H1 (cell line): ENCODE data around the gene EPN2. TPM values are rescaled to one million over a fixed set of nuclear protein-coding genes. Genes with fewer than 3 reads are reported as not detected.

Source experiments
- CTCF ChIA-PET: fragments of 300-600 bp; sonication (Branson Sonifier 250); formaldehyde crosslinking; loops from one replicate; lab custom pipeline; 2021; ENCODE audit not compliant: partially characterized antibody; lab: Charles Lee
- POLR2A ChIA-PET: fragments of 300-600 bp; sonication (Branson Sonifier 250); formaldehyde crosslinking; loops from one replicate; lab custom pipeline; 2021; ENCODE audit warnings: inconsistent platforms; ENCODE audit not compliant: partially characterized antibody; lab: Charles Lee
- DNase-seq, 2 experiments: peaks; one replicate each; pipeline versions ENCODE4 v3.0.0 to v3.0.0-alpha.2; 2010 to 2022; ENCODE audit warnings: low spot score in 2 of 2, low read depth in 1 of 2, mixed read lengths in 1 of 2
- FAIRE-seq: peaks from 2 replicates; lab custom pipeline; 2011; peaks lifted over from hg19 to GRCh38; lab: Jason Lieb, UNC
- H2AFZ ChIP-seq: 2 replicates; pipeline ENCODE4 v1.8.1; 2012; ENCODE audit warnings: low read length, inconsistent platforms
- H2AK5ac ChIP-seq: 2 replicates; pipeline ENCODE4 v1.6.1; 2013; ENCODE audit warnings: low read depth, low read length
- H2BK120ac ChIP-seq: replicated peaks from 2 replicates; pipeline ENCODE3; 2013; ENCODE audit warnings: low read depth, low read length, inconsistent platforms
- H2BK12ac ChIP-seq: 2 replicates; pipeline ENCODE4 v1.6.1; 2013; ENCODE audit warnings: low read depth, low read length
- H2BK15ac ChIP-seq: 2 replicates; pipeline ENCODE4 v1.6.1; 2013; ENCODE audit warnings: low read length
- H2BK20ac ChIP-seq: 2 replicates; pipeline ENCODE4 v1.6.1; 2013; ENCODE audit warnings: low read length
- H2BK5ac ChIP-seq: 2 replicates; pipeline ENCODE4 v1.6.1; 2013; ENCODE audit warnings: low read depth, low read length
- H3K14ac ChIP-seq: 2 replicates; pipeline ENCODE4 v1.6.1; 2013; ENCODE audit warnings: inconsistent platforms; ENCODE audit not compliant: insufficient read length
- H3K18ac ChIP-seq: 2 replicates; pipeline ENCODE4 v1.6.1; 2013; ENCODE audit warnings: low read length; ENCODE audit errors: extremely low read depth
- H3K23ac ChIP-seq: 2 replicates; pipeline ENCODE4 v1.6.1; 2013; ENCODE audit warnings: inconsistent platforms; ENCODE audit not compliant: insufficient read length
- H3K23me2 ChIP-seq: 2 replicates; pipeline ENCODE4 v1.6.1; 2013; ENCODE audit warnings: low read depth, low read length
- H3K27ac ChIP-seq: 2 replicates; pipeline ENCODE4 v1.6.1; 2011; ENCODE audit warnings: low read depth, low read length, inconsistent platforms
- H3K27me3 ChIP-seq, 4 experiments: replicated peaks in 1 of 4; 1 replicate in 1 of 4; 2 replicates in 3 of 4; pipeline versions ENCODE4 v1.6.1 to v1.8.1; 2011 to 2013; ENCODE audit warnings: low read length in 3 of 4, mild to moderate bottlenecking in 3 of 4, inconsistent platforms in 2 of 4, mixed read lengths in 2 of 4, moderate library complexity in 1 of 4; ENCODE audit not compliant: control insufficient read depth in 3 of 4, insufficient read depth in 3 of 4; ENCODE audit errors: extremely low read depth in 1 of 4
- H3K36me3 ChIP-seq, 4 experiments: 2 replicates each; pipeline versions ENCODE4 v1.6.1 to v1.8.1; 2011 to 2013; ENCODE audit warnings: mild to moderate bottlenecking in 4 of 4, low read length in 3 of 4, moderate library complexity in 2 of 4, control low read depth in 1 of 4, inconsistent platforms in 1 of 4; ENCODE audit not compliant: insufficient read depth in 4 of 4, control insufficient read depth in 2 of 4
- H3K4ac ChIP-seq: replicated peaks from 2 replicates; pipeline ENCODE3; 2013; ENCODE audit warnings: low read length, low read depth, mixed read lengths, inconsistent platforms; ENCODE audit not compliant: insufficient read length
- H3K4me1 ChIP-seq, 4 experiments: replicated peaks in 1 of 4; 1 replicate in 1 of 4; 2 replicates in 3 of 4; pipeline versions ENCODE4 v1.6.1 to v1.8.1; 2011 to 2013; ENCODE audit warnings: low read length in 3 of 4, inconsistent platforms in 2 of 4, mixed read lengths in 1 of 4; ENCODE audit not compliant: insufficient read depth in 4 of 4, control insufficient read depth in 3 of 4
- H3K4me2 ChIP-seq, 2 experiments: 2 replicates each; pipeline versions ENCODE4 v1.6.1 to v1.8.1; 2011 to 2013; ENCODE audit warnings: low read depth in 2 of 2, low read length in 2 of 2, control low read depth in 1 of 2, inconsistent platforms in 1 of 2, mild to moderate bottlenecking in 1 of 2; ENCODE audit not compliant: insufficient read depth in 1 of 2
- H3K4me3 ChIP-seq, 4 experiments: fragments of 200-600, 300-600 bp in 1 of 4; sonication (generic), shearing (Covaris generic), sonication (Bioruptor Twin) in 1 of 4; 2 replicates each; pipeline versions ENCODE4 v1.5.1 to v1.8.1; 2011 to 2016; ENCODE audit warnings: low read length in 4 of 4, low read depth in 3 of 4, control low read depth in 2 of 4, inconsistent platforms in 2 of 4, mild to moderate bottlenecking in 2 of 4, mixed read lengths in 1 of 4, moderate library complexity in 1 of 4; ENCODE audit not compliant: insufficient read depth in 2 of 4; ENCODE audit errors: extremely low read depth in 1 of 4
- H3K56ac ChIP-seq: replicated peaks from 2 replicates; pipeline ENCODE3; 2013; ENCODE audit warnings: low read depth, mild to moderate bottlenecking, mixed read lengths, low read length, inconsistent platforms; ENCODE audit not compliant: insufficient read length
- H3K79me1 ChIP-seq: 2 replicates; pipeline ENCODE4 v1.6.1; 2013; ENCODE audit warnings: low read depth, low read length, control low read depth
- H3K79me2 ChIP-seq, 2 experiments: 2 replicates each; pipeline versions ENCODE4 v1.6.1 to v1.8.1; 2012 to 2013; ENCODE audit warnings: low read length in 2 of 2, mild to moderate bottlenecking in 2 of 2, inconsistent platforms in 1 of 2; ENCODE audit not compliant: insufficient read depth in 2 of 2, control insufficient read depth in 1 of 2
- H3K9ac ChIP-seq, 4 experiments: replicated peaks in 1 of 4; 1 replicate in 1 of 4; 2 replicates in 3 of 4; pipeline versions ENCODE4 v1.6.1 to v1.8.1; 2011 to 2013; ENCODE audit warnings: low read depth in 3 of 4, low read length in 3 of 4, control low read depth in 2 of 4, mild to moderate bottlenecking in 2 of 4, moderate library complexity in 2 of 4, inconsistent platforms in 1 of 4; ENCODE audit errors: extremely low read depth in 1 of 4
- H3K9me3 ChIP-seq, 2 experiments: 2 replicates each; pipeline versions ENCODE4 v1.6.1 to v1.8.1; 2012 to 2013; ENCODE audit warnings: mild to moderate bottlenecking in 2 of 2, moderate library complexity in 2 of 2, control low read depth in 1 of 2, inconsistent platforms in 1 of 2, low read depth in 1 of 2, low read length in 1 of 2, mixed read lengths in 1 of 2; ENCODE audit not compliant: insufficient read depth in 2 of 2
- H4K20me1 ChIP-seq, 2 experiments: replicated peaks in 1 of 2; 2 replicates each; pipeline versions ENCODE3 to v1.8.1; 2011 to 2013; ENCODE audit warnings: inconsistent platforms in 2 of 2, low read length in 2 of 2, mild to moderate bottlenecking in 1 of 2; ENCODE audit not compliant: insufficient read depth in 2 of 2, control insufficient read depth in 1 of 2
- H4K5ac ChIP-seq: 2 replicates; pipeline ENCODE4 v1.6.1; 2013; ENCODE audit warnings: low read length, low read depth, mixed read lengths, inconsistent platforms; ENCODE audit not compliant: insufficient read length
- H4K8ac ChIP-seq: 2 replicates; pipeline ENCODE4 v1.8.0; 2013; ENCODE audit warnings: mild to moderate bottlenecking, moderate library complexity, low read length, inconsistent platforms; ENCODE audit not compliant: insufficient read depth; ENCODE audit errors: extremely low read depth
- H4K91ac ChIP-seq: replicated peaks from 2 replicates; pipeline ENCODE3; 2013; ENCODE audit warnings: low read length, mixed read lengths, inconsistent platforms; ENCODE audit not compliant: insufficient read length
- BRCA1 ChIP-seq: IDR thresholded peaks from 2 replicates; pipeline ENCODE4 v1.6.1; 2012; ENCODE audit warnings: low read depth, low read length, improper control_type of control experiment
- CTBP2 ChIP-seq: IDR thresholded peaks from 2 replicates; pipeline ENCODE4 v1.7.0; 2011; ENCODE audit warnings: borderline replicate concordance, mild to moderate bottlenecking, moderate library complexity, mixed read lengths, low read length; ENCODE audit not compliant: insufficient read depth, insufficient read length
- EGR1 ChIP-seq: IDR thresholded peaks from 2 replicates; pipeline ENCODE4 v1.6.1; 2011; ENCODE audit warnings: low read depth, low read length, borderline replicate concordance
- GTF2F1 ChIP-seq: IDR thresholded peaks from 2 replicates; pipeline ENCODE4 v1.6.1; 2012; ENCODE audit warnings: low read depth, low read length, improper control_type of control experiment, borderline replicate concordance
- JUN ChIP-seq: IDR thresholded peaks from 2 replicates; pipeline ENCODE4 v1.6.1; 2011; ENCODE audit warnings: low read depth, mild to moderate bottlenecking, improper control_type of control experiment, low read length
- PHF8 ChIP-seq: fragments of 200-600 bp; sonication (generic); conservative IDR thresholded peaks from 2 replicates; pipeline ENCODE4 v1.7.1; 2012; ENCODE audit warnings: low read depth, mild to moderate bottlenecking, inconsistent platforms, low read length, moderate library complexity
- RBBP5 ChIP-seq: IDR thresholded peaks from 2 replicates; pipeline ENCODE4 v1.7.1; 2012; ENCODE audit warnings: low read depth, mild to moderate bottlenecking, inconsistent platforms, low read length, moderate library complexity, borderline replicate concordance
- RFX5 ChIP-seq: IDR thresholded peaks from 2 replicates; pipeline ENCODE4 v1.6.1; 2011; ENCODE audit warnings: low read depth, low read length, improper control_type of control experiment, borderline replicate concordance
- SAP30 ChIP-seq: fragments of 300-600 bp; sonication (generic); IDR thresholded peaks from 2 replicates; pipeline ENCODE4 v1.7.1; 2012; ENCODE audit warnings: low read length, moderate library complexity, mild to moderate bottlenecking, inconsistent platforms; ENCODE audit not compliant: insufficient read depth, insufficient replicate concordance
- SIRT6 ChIP-seq: IDR thresholded peaks from one replicate; pipeline ENCODE4 v1.7.1; 2012; ENCODE audit warnings: low read length, inconsistent platforms
- SIX5 ChIP-seq: IDR thresholded peaks from 2 replicates; pipeline ENCODE4 v1.6.1; 2011; ENCODE audit warnings: mild to moderate bottlenecking, low read depth, low read length
- USF2 ChIP-seq: IDR thresholded peaks from 2 replicates; pipeline ENCODE4 v1.6.1; 2011; ENCODE audit warnings: low read length, improper control_type of control experiment
- ZNF274 ChIP-seq: IDR thresholded peaks from 2 replicates; pipeline ENCODE4 v1.7.0; 2012; ENCODE audit warnings: low read length, borderline replicate concordance; ENCODE audit errors: extremely low read depth
- WGBS, 2 experiments: shearing (Covaris generic) in 1 of 2; methylation state at CpG; one replicate each; pipeline versions ENCODE4 v1.1.6 to v1.1.7; 2013 to 2015; ENCODE audit warnings: low lambda C conversion rate in 2 of 2, mixed read lengths in 2 of 2, inconsistent platforms in 1 of 2, low coverage in 1 of 2, missing lambda C conversion rate in 1 of 2; ENCODE audit not compliant: insufficient replicate concordance in 2 of 2, insufficient coverage in 1 of 2, insufficient read length in 1 of 2; ENCODE audit errors: extremely low coverage in 1 of 2, missing lambda C conversion rate in 1 of 2; 5-methylcytosine and 5-hydroxymethylcytosine counted together
- polyA plus RNA-seq, 7 experiments: library from polyadenylated mRNA; depleted of rRNA in 3 of 7; stranded (reverse) in 5 of 7; unstranded in 2 of 7; fragments of >200 nt in 5 of 7; fragments of 200-250 nt in 2 of 7; gene quantifications; 1 replicate in 5 of 7; 2 replicates in 1 of 7; 4 replicates in 1 of 7; pipeline versions ENCODE4 v1.2.1 to v1.2.3, GENCODE V29; 2011 to 2013; ENCODE audit warnings: missing spikeins in 2 of 7, mixed read lengths in 2 of 7
- total RNA-seq: library from RNA; stranded (reverse); fragmentation: NEBNext Ultra II Directional; extraction: Animal tissue kit (Norgen Biotek cat#: 25700); gene quantifications from 2 replicates; pipeline ENCODE4 v1.2.1, GENCODE V29; 2021

EPN2 gene
- total and polyA plus RNA-seq, 2 of the 8 experiments (the other 6 are each of a cell fraction or from before 2014, with no cell fraction given) = 28.7 to 55.8 TPM

- ChIA-PET CTCF (interaction anchor here (0.7 to 2.9 kb wide), 7 partner anchors 11 to 115 kb away, joined by 3 to 12 read pairs (median 4); partner anchors contain the start of gene B9D1), POLR2A (interaction anchor here (0.8 to 2.4 kb wide), 5 partner anchors 9 to 99 kb away, joined by 3 to 7 read pairs (median 3); no protein-coding TSS in a partner anchor)
- FAIRE-seq (no peak), DNase-seq (no peak)
- no peaks in the 10 kb centered on the region for H3K27me3 ChIP-seq
- H3K36me3 ChIP-seq = no peaks in the 10 kb centered on the region
- H3K56ac ChIP-seq = no peak overlapping the region
- H3K4me2 ChIP-seq = no peak overlapping the region
- H3K4ac ChIP-seq = no peak overlapping the region
- peaks cover 12 to 85% of the 10 kb centered on the region in 2 experiments for H3K79me2 ChIP-seq
- H3K23ac ChIP-seq = no peak overlapping the region
- H3K14ac ChIP-seq = no peak overlapping the region
- 75% methylated on average over 3 of the region's 3 CpGs; no CpG with 5 or more reads in 1 of the 2 experiments for WGBS, 2 experiments
- peaks cover 4 to 25% of the 10 kb centered on the region in 2 experiments for H4K20me1 ChIP-seq
- H2BK120ac ChIP-seq = no peak overlapping the region
- H2BK5ac ChIP-seq = no peak overlapping the region
- peaks cover 2 to 5% (median 2%) of the 10 kb centered on the region in 4 experiments; a peak in 3 of 7 replicates for H3K4me1 ChIP-seq
- no peak overlapping the region for H2AFZ ChIP-seq
- no peak overlapping the region for H4K8ac ChIP-seq
- peak overlapping the region; percentile 90; the same call in 1 of the 2 replicates for H2AK5ac ChIP-seq
- no peaks in the 10 kb centered on the region for H3K9me3 ChIP-seq
- H2BK12ac ChIP-seq = no peak overlapping the region
- H3K23me2 ChIP-seq = no peaks in the 10 kb centered on the region; the same call in 1 of the 2 replicates
- H3K9ac ChIP-seq = no peak overlapping the region
- H4K91ac ChIP-seq = no peak overlapping the region
- no peak overlapping the region for H4K5ac ChIP-seq
- H2BK15ac ChIP-seq = no peak overlapping the region
- H3K4me3 ChIP-seq = no peak overlapping the region
- H2BK20ac ChIP-seq = no peak overlapping the region
- H3K79me1 ChIP-seq = peaks cover 26% of the 10 kb centered on the region
- H3K27ac ChIP-seq = no peak overlapping the region
- H3K18ac ChIP-seq = no peak overlapping the region
- TF ChIP-seq RBBP5 (no peak), USF2 (no peak), RFX5 (no peak), PHF8 (no peak), SAP30 (no peak), EGR1 (no peak), SIX5 (no peak), SIRT6 (no peak), BRCA1 (no peak), GTF2F1 (no peak), JUN (no peak), CTBP2 (no peak), ZNF274 (no peak)
Measured at GRCh38 chr17:19247473-19247872, 10.3 kb downstream of the EPN2 start.
